GM12891 (cell line): ENCODE measurements around the gene KCNMB2.

Source experiments
- POLR2A ChIP-seq: IDR thresholded peaks from 2 replicates; pipeline ENCODE4 v1.6.1; 2011; ENCODE audit warnings: low read depth, low read length, control low read depth
- POLR2AphosphoS5 ChIP-seq: IDR thresholded peaks from 2 replicates; pipeline ENCODE4 v1.6.1; 2011; ENCODE audit warnings: low read depth, low read length, control low read depth
- POU2F2 ChIP-seq: IDR thresholded peaks from 2 replicates; pipeline ENCODE4 v1.6.1; 2011; ENCODE audit warnings: low read depth, mild to moderate bottlenecking, control low read depth, low read length, moderate library complexity
- SPI1 ChIP-seq: IDR thresholded peaks from 2 replicates; pipeline ENCODE4 v1.6.1; 2011; ENCODE audit warnings: low read depth, low read length, control low read depth
- TAF1 ChIP-seq: IDR thresholded peaks from 2 replicates; pipeline ENCODE4 v1.6.1; 2011; ENCODE audit warnings: low read depth, low read length, control low read depth

DNA sequence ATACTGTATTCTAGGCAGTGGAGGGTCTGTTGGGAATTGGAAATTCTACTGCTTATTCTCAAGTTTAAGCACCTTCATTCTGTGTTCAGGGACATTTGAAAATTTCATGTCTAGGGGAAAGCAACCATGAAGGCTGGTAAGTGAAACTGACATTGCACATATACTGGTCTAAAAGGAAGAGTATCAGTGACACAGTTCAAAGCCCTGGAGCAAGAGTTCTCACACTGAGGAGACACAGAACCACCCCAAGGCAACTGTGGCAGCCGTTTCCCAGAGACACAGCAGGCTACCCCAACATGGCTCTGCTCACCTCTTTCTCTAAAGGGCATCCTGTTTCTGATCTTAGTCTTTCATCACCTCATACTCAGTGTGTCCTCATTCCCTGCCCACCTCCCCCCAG lies 67.5 kb downstream of the KCNMB2 start:
- TF ChIP-seq POLR2AphosphoS5 (no peak), TAF1 (no peak), POLR2A (no peak), SPI1 (no peak), POU2F2 (no peak)
